Stimulated activated CD4-positive, alpha-beta T cell treated with anti-CD3 and anti-CD28 coated beads, Interleukin-12 subunit alpha, Interleukin-12 subunit beta, amount 100 ng/mL, for 4 hours (primary cell): ENCODE data around the gene ATRIP.
A peak's percentile ranks its signal among the peaks of the same experiment; 100 is the strongest.

Experiments
- DNase-seq: peaks from one replicate; pipeline ENCODE4 v3.0.0-alpha.2; 2020

Gene ATRIP

DNA sequence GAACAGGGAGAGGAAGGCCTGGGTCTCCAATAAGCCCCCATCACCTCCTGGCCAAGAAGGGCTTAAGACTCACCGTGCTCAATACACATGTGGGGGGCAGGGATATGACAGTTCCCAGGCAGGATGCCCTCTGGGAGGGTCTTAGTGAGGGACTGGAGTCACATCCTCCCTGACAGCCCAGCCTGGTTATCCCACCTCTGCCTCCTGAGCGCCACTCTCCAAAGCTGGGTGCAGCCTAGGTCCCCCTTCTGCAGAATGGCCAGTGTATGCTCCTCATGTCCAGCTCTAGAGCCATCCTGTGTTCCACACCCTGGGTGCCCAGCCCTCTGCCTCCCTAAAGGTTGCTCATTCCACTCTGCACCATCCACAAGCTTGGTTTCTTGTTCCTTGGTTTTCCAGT, 58.6 kb downstream of the ATRIP start:
- no peak for DNase-seq

GRCh38 chr3:48505968-48506504, 59.5 kb downstream of the ATRIP start:
- no peak for DNase-seq

DNA sequence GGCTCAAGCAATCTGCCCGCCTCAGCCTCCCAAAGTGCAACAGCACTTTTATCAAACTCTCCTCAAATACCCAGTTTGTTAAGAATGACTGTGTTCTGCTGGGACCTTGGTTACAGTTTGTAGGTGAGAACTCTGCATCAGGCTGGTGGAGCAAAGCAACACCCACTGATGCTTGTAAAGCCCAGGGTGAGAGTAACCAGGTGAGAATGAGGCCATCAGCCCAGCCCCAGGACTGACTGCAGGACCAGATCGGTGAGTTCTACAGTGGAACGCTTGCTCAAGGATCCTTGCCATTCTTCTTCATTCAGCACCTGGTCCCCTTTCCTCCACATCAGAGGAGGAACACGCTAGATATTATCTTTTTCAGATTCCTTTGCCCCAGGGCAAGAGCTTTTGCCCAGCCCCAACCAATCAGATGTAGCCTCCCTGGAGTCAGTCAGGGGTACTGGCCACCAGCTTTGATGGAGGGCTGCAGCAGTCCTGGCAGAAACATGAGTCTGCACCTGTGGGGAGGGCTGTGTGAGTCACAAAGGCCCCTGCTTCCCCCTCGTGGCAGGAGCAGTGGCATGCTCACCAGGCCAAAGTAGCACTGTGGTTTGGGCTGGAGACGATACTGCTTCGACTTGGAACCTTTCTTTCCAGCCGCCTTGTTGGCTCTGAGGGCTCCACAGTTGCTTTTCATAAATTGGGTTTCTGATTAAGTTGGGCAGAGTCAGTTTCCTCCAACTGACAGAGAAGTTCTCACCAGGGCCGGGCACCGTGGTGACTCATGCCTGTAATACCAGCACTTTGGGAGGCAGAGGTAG, 60.9 kb downstream of the ATRIP start:
- peak; percentile 56 for DNase-seq

- no peak for DNase-seq
These were observed 65.0 kb downstream of the ATRIP start for GRCh38 chr3:48511551-48511950.

GRCh38 chr3:48514431-48515227, 68.1 kb downstream of the ATRIP start:
- no peak for DNase-seq
